Measurements from ENCODE around the gene TNFAIP2. TPM values are rescaled to one million over a fixed set of nuclear protein-coding genes. Genes with fewer than 3 reads are reported as not detected.
"Not testable (repeated sequence)": the region's sequence is repeated elsewhere in the genome, so short reads cannot be mapped to it uniquely, and the experiment has no call there.

TNFAIP2 gene
- total RNA-seq, 1 donor from 2014 or later: 4.3 TPM

GRCh38 chr14:103111232-103111868 is 11.9 kb upstream of the TNFAIP2 start:
- DNase-seq: no peak
- peaks cover 6% of the 10 kb centered on the region for H3K27me3 Mint-ChIP-seq (ENCODE audit: unreplicated experiment)
- no peaks in the 10 kb centered on the region for H3K36me3 Mint-ChIP-seq (ENCODE audit: unreplicated experiment)
- H3K27ac Mint-ChIP-seq (ENCODE audit: unreplicated experiment): no peak overlapping the region
- TF ChIP-seq CTCF (IDR thresholded peaks at IDR 0.05; ENCODE audit: partially characterized antibody, unreplicated experiment): no peak
- no peak overlapping the region for H3K4me3 Mint-ChIP-seq (ENCODE audit: unreplicated experiment)
- peaks cover 14% of the 10 kb centered on the region for H3K4me1 Mint-ChIP-seq (ENCODE audit: low read depth, unreplicated experiment)
- no peaks in the 10 kb centered on the region for H3K9me3 Mint-ChIP-seq (ENCODE audit: unreplicated experiment)

DNA sequence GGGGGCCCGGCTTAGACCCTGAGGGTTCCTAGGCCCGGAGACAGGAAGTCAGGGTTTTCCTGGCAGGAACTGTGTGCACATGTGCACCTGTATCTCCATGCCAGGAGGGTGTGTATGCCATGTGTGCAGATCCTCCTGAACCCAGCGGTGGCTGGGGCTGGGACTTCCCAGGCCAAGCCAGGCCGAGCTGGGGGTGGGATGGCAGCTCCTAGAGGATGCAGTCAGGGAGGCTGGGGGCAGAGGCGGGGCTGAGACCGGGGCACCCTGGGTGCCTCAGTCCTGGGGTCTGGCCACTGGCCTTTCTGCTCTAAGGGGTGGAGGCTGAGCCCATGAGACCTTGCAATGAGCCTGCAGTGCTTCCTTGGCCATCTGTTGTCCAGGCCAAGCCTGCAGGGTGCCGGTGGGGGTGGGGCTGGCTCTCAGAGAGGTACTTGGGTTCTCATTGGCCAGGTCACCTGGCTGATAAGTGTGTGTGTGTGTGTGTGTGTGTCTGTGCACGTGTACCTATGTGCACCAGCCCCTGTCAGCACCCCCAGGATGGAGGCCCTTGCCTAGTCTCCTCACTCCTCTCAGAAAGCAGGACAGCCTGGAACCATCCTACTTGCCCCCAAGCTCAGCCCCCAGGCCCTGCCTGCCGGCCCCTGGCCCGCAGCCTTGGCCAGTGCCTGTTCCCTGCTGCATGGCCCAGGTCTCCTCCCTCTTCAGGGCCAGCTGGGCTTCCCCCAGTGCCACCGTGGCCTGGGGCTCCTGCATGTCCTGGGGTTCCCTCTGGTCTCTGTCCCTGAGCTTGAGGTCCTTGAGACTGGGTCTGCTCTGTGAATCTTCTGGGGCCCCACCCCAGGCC is 10.6 kb upstream of the TNFAIP2 start:
- Mint-ChIP-seq H3K36me3 (ENCODE audit: unreplicated experiment) (no peaks in the 10 kb centered on the region), H3K9me3 (ENCODE audit: unreplicated experiment) (no peaks in the 10 kb centered on the region), H3K27ac (ENCODE audit: unreplicated experiment) (no peak overlapping the region), H3K4me3 (ENCODE audit: unreplicated experiment) (no peak overlapping the region), H3K27me3 (ENCODE audit: unreplicated experiment) (peaks cover 6% of the 10 kb centered on the region), H3K4me1 (ENCODE audit: low read depth, unreplicated experiment) (peaks cover 14% of the 10 kb centered on the region)
- no peak for TF ChIP-seq CTCF (IDR thresholded peaks at IDR 0.05; ENCODE audit: partially characterized antibody, unreplicated experiment)
- DNase-seq: no peak

GRCh38 chr14:103113303-103113702 is 10.0 kb upstream of the TNFAIP2 start:
- no peak for DNase-seq
- Mint-ChIP-seq H3K36me3 (ENCODE audit: unreplicated experiment) (no peaks in the 10 kb centered on the region), H3K4me1 (ENCODE audit: low read depth, unreplicated experiment) (peaks cover 16% of the 10 kb centered on the region), H3K9me3 (ENCODE audit: unreplicated experiment) (no peaks in the 10 kb centered on the region), H3K4me3 (ENCODE audit: unreplicated experiment) (no peak overlapping the region), H3K27me3 (ENCODE audit: unreplicated experiment) (peaks cover 6% of the 10 kb centered on the region), H3K27ac (ENCODE audit: unreplicated experiment) (no peak overlapping the region)
- no peak for TF ChIP-seq CTCF (IDR thresholded peaks at IDR 0.05; ENCODE audit: partially characterized antibody, unreplicated experiment)

- H3K27me3 Mint-ChIP-seq (ENCODE audit: unreplicated experiment): peaks cover 6% of the 10 kb centered on the region
- no peak for TF ChIP-seq CTCF (IDR thresholded peaks at IDR 0.05; ENCODE audit: partially characterized antibody, unreplicated experiment)
- no peaks in the 10 kb centered on the region for H3K36me3 Mint-ChIP-seq (ENCODE audit: unreplicated experiment)
- no peaks in the 10 kb centered on the region for H3K9me3 Mint-ChIP-seq (ENCODE audit: unreplicated experiment)
- DNase-seq: no peak
- H3K4me1 Mint-ChIP-seq (ENCODE audit: low read depth, unreplicated experiment): peaks cover 16% of the 10 kb centered on the region
- no peak overlapping the region for H3K4me3 Mint-ChIP-seq (ENCODE audit: unreplicated experiment)
- H3K27ac Mint-ChIP-seq (ENCODE audit: unreplicated experiment): no peak overlapping the region
Observed at GRCh38 chr14:103113774-103114173, 9.5 kb upstream of the TNFAIP2 start.

GRCh38 chr14:103115086-103115679 is 8.1 kb upstream of the TNFAIP2 start:
- H3K36me3 Mint-ChIP-seq (ENCODE audit: unreplicated experiment); H3K4me3 Mint-ChIP-seq (ENCODE audit: unreplicated experiment); H3K27me3 Mint-ChIP-seq (ENCODE audit: unreplicated experiment); DNase-seq; H3K9me3 Mint-ChIP-seq (ENCODE audit: unreplicated experiment); H3K27ac Mint-ChIP-seq (ENCODE audit: unreplicated experiment): not testable (repeated sequence)
- peaks cover 18% of the 10 kb centered on the region for H3K4me1 Mint-ChIP-seq (ENCODE audit: low read depth, unreplicated experiment)
